ENCODE measurements around the gene CALN1.

CALN1 gene

GRCh38 chr7:72313906-72314305 lies 98.2 kb downstream of the CALN1 start:
- Histone ChIP-seq H3K36me3 (no peaks in the 10 kb centered on the region), H3K4me1 (no peaks in the 10 kb centered on the region), H3K9me3 (no peaks in the 10 kb centered on the region), H3K27me3 (no peaks in the 10 kb centered on the region), H3K4me3 (ENCODE audit: low read depth, low read length) (no peak overlapping the region)
- no peak for TF ChIP-seq CTCF (IDR thresholded peaks at IDR 0.05; ENCODE audit: low read depth, low read length)
- no peak for DNase-seq

- H3K27me3 ChIP-seq = no peaks in the 10 kb centered on the region
- no peak for DNase-seq
- no peaks in the 10 kb centered on the region for H3K36me3 ChIP-seq
- H3K4me3 ChIP-seq (ENCODE audit: low read depth, low read length) = no peak overlapping the region
- H3K4me1 ChIP-seq = no peaks in the 10 kb centered on the region
- TF ChIP-seq CTCF (IDR thresholded peaks at IDR 0.05; ENCODE audit: low read depth, low read length) = no peak
- no peaks in the 10 kb centered on the region for H3K9me3 ChIP-seq
Observed at GRCh38 chr7:72310301-72310700, 101.8 kb downstream of the CALN1 start.

GRCh38 chr7:72309476-72309875 lies 102.7 kb downstream of the CALN1 start:
- Histone ChIP-seq H3K4me3 (ENCODE audit: low read depth, low read length) (no peak overlapping the region), H3K9me3 (no peaks in the 10 kb centered on the region), H3K36me3 (no peaks in the 10 kb centered on the region), H3K4me1 (no peaks in the 10 kb centered on the region), H3K27me3 (no peaks in the 10 kb centered on the region)
- DNase-seq = no peak
- TF ChIP-seq CTCF (IDR thresholded peaks at IDR 0.05; ENCODE audit: low read depth, low read length) = no peak

- Histone ChIP-seq H3K4me3 (ENCODE audit: low read depth, low read length) (no peak overlapping the region), H3K27me3 (no peaks in the 10 kb centered on the region), H3K4me1 (no peaks in the 10 kb centered on the region), H3K9me3 (no peaks in the 10 kb centered on the region), H3K36me3 (no peaks in the 10 kb centered on the region)
- TF ChIP-seq CTCF (IDR thresholded peaks at IDR 0.05; ENCODE audit: low read depth, low read length) = no peak
- no peak for DNase-seq
Observed at GRCh38 chr7:72308986-72309385, 103.2 kb downstream of the CALN1 start.

- TF ChIP-seq CTCF (IDR thresholded peaks at IDR 0.05; ENCODE audit: low read depth, low read length) = no peak
- no peaks in the 10 kb centered on the region for H3K4me1 ChIP-seq
- H3K9me3 ChIP-seq = no peaks in the 10 kb centered on the region
- no peak for DNase-seq
- H3K4me3 ChIP-seq (ENCODE audit: low read depth, low read length) = no peak overlapping the region
- H3K36me3 ChIP-seq = no peaks in the 10 kb centered on the region
- H3K27me3 ChIP-seq = no peaks in the 10 kb centered on the region
Observed at GRCh38 chr7:72307566-72307965, 104.6 kb downstream of the CALN1 start.

GRCh38 chr7:72298912-72299311 lies 113.2 kb downstream of the CALN1 start:
- no peak for TF ChIP-seq CTCF (IDR thresholded peaks at IDR 0.05; ENCODE audit: low read depth, low read length)
- DNase-seq = no peak
- H3K4me1 ChIP-seq = no peaks in the 10 kb centered on the region
- no peaks in the 10 kb centered on the region for H3K27me3 ChIP-seq
- H3K36me3 ChIP-seq = no peaks in the 10 kb centered on the region
- H3K4me3 ChIP-seq (ENCODE audit: low read depth, low read length) = no peak overlapping the region
- no peaks in the 10 kb centered on the region for H3K9me3 ChIP-seq
